Endothelial cell of umbilical vein (primary cell): ENCODE measurements around the gene OGDH. TPM values are rescaled to one million over a fixed set of nuclear protein-coding genes. Genes with fewer than 3 reads are reported as not detected.

Experiments
- BruUV-seq: library from RNA; stranded (reverse); fragments of 400-500 nt; replicated peaks from 2 replicates; lab custom pipeline; 2021; lab: Mats Ljungman, UMichigan
- CTCF ChIA-PET: fragments of 300-600, 350-600 bp; sonication (Branson Sonifier 250); formaldehyde crosslinking; loops from one replicate; lab custom pipeline; 2021; ENCODE audit warnings: antibody characterized with exemption, inconsistent platforms; lab: Charles Lee
- POLR2A ChIA-PET: fragments of 300-600, 350-600 bp; sonication (Branson Sonifier 250); formaldehyde crosslinking; loops from one replicate; lab custom pipeline; 2021; ENCODE audit warnings: antibody characterized with exemption, inconsistent platforms; lab: Charles Lee
- DNase-seq: peaks from one replicate; pipeline ENCODE4 v3.0.0-alpha.2; 2011; ENCODE audit warnings: low read depth, low spot score
- FAIRE-seq: peaks from 2 replicates; lab custom pipeline; 2011; peaks lifted over from hg19 to GRCh38; lab: Jason Lieb, UNC
- H2AFZ ChIP-seq: 2 replicates; pipeline ENCODE4 v1.6.0; 2012; ENCODE audit warnings: low read depth, low read length, control low read depth, inconsistent platforms
- H3K27ac ChIP-seq: 2 replicates; pipeline ENCODE4 v1.5.1; 2011; ENCODE audit warnings: low read depth, mild to moderate bottlenecking, control low read depth, low read length, moderate library complexity; ENCODE audit not compliant: insufficient read depth
- H3K27me3 ChIP-seq, 2 experiments: 2 replicates each; pipeline versions ENCODE4 v1.6.0 to v1.6.1; 2011; ENCODE audit warnings: low read length in 2 of 2, mixed read lengths in 1 of 2; ENCODE audit not compliant: control insufficient read depth in 2 of 2, insufficient read depth in 2 of 2
- H3K36me3 ChIP-seq, 2 experiments: 2 replicates in 1 of 2; 3 replicates in 1 of 2; pipeline ENCODE4 v1.5.1; 2011; ENCODE audit warnings: low read length in 2 of 2, mild to moderate bottlenecking in 1 of 2, moderate library complexity in 1 of 2; ENCODE audit not compliant: control insufficient read depth in 2 of 2, insufficient read depth in 2 of 2; ENCODE audit errors: extremely low read depth in 1 of 2
- H3K4me1 ChIP-seq: 3 replicates; pipeline ENCODE4 v1.5.1; 2011; ENCODE audit warnings: mild to moderate bottlenecking, low read length; ENCODE audit not compliant: control insufficient read depth, insufficient read depth; ENCODE audit errors: extremely low read depth
- H3K4me2 ChIP-seq: 2 replicates; pipeline ENCODE4 v1.6.1; 2011; ENCODE audit warnings: low read length, control low read depth, mixed read lengths; ENCODE audit not compliant: insufficient read depth
- H3K4me3 ChIP-seq, 3 experiments: fragments of 200-600 bp in 1 of 3; sonication (generic), shearing (Covaris generic) in 1 of 3; replicated peaks in 1 of 3; 2 replicates each; pipeline ENCODE4 v1.5.1; 2011 to 2016; ENCODE audit warnings: control low read depth in 3 of 3, low read length in 3 of 3, mild to moderate bottlenecking in 2 of 3, inconsistent platforms in 1 of 3, low read depth in 1 of 3, moderate library complexity in 1 of 3; ENCODE audit not compliant: insufficient read depth in 1 of 3
- H3K79me2 ChIP-seq: 2 replicates; pipeline ENCODE4 v1.6.0; 2012; ENCODE audit warnings: low read length, inconsistent platforms; ENCODE audit not compliant: control insufficient read depth, insufficient read depth
- H3K9ac ChIP-seq: replicated peaks from 2 replicates; pipeline ENCODE3; 2011; ENCODE audit warnings: low read length, control low read depth; ENCODE audit not compliant: insufficient read depth; ENCODE audit errors: extremely low read depth
- H3K9me1 ChIP-seq: replicated peaks from 3 replicates; pipeline ENCODE4 v1.6.0; 2011; ENCODE audit warnings: mild to moderate bottlenecking, low read length; ENCODE audit not compliant: control insufficient read depth, insufficient read depth; ENCODE audit errors: extremely low read depth
- H3K9me3 ChIP-seq: replicated peaks from 2 replicates; pipeline ENCODE4 v1.5.1; 2012; ENCODE audit warnings: low read length, inconsistent platforms; ENCODE audit not compliant: control insufficient read depth, insufficient read depth
- H4K20me1 ChIP-seq: replicated peaks from 2 replicates; pipeline ENCODE3; 2011; ENCODE audit warnings: mild to moderate bottlenecking, low read length; ENCODE audit not compliant: control insufficient read depth, insufficient read depth; ENCODE audit errors: extremely low read depth
- EZH2 ChIP-seq: IDR thresholded peaks from 2 replicates; pipeline ENCODE4 v1.6.1; 2012; ENCODE audit warnings: borderline replicate concordance, low read depth, mild to moderate bottlenecking, moderate library complexity, low read length, inconsistent platforms; ENCODE audit not compliant: severe bottlenecking
- FOS ChIP-seq: IDR thresholded peaks from 2 replicates; pipeline ENCODE4 v1.6.1; 2011; ENCODE audit warnings: mild to moderate bottlenecking, low read length, moderate library complexity, borderline replicate concordance; ENCODE audit not compliant: insufficient read depth
- GATA2 ChIP-seq: IDR thresholded peaks from 2 replicates; pipeline ENCODE4 v1.7.0; 2011; ENCODE audit warnings: low read depth, mild to moderate bottlenecking, moderate library complexity, mixed read lengths, low read length; ENCODE audit not compliant: insufficient read length, insufficient read depth
- JUN ChIP-seq: IDR thresholded peaks from 2 replicates; pipeline ENCODE4 v1.6.1; 2011; ENCODE audit warnings: borderline replicate concordance, low read depth; ENCODE audit not compliant: insufficient read length, insufficient read depth
- MAX ChIP-seq: IDR thresholded peaks from 2 replicates; pipeline ENCODE4 v1.6.1; 2011; ENCODE audit not compliant: insufficient read depth, insufficient read length
- POLR2A ChIP-seq: IDR thresholded peaks from 2 replicates; pipeline ENCODE4 v1.6.1; 2012; ENCODE audit warnings: low read depth, mild to moderate bottlenecking, control low read depth, low read length
- POLR2AphosphoS5 ChIP-seq: IDR thresholded peaks from 2 replicates; pipeline ENCODE4 v1.6.1; 2012; ENCODE audit warnings: low read depth, mild to moderate bottlenecking, control low read depth, low read length, moderate library complexity; ENCODE audit not compliant: insufficient read depth
- dilution Hi-C: fragments of 300-500 bp; cut with MboI; formaldehyde crosslinking; loops from one replicate; pipeline ENCODE4 v1.15.0; 2019; ENCODE audit warnings: low sequenced_read_pairs; ENCODE audit not compliant: extremely low pct_ligation_motif_present
- intact Hi-C: fragments of 100-400 bp; cut with micrococcal nuclease; formaldehyde crosslinking; loops from one replicate; pipeline ENCODE4 v1.10.0; 2022
- polyA plus RNA-seq, 4 experiments: library from polyadenylated mRNA; depleted of rRNA in 3 of 4; stranded (reverse) in 3 of 4; unstranded in 1 of 4; fragments of >200 nt; gene quantifications; 2 replicates each; pipeline versions ENCODE4 v1.2.1 to v1.2.3, GENCODE V29; 2011 to 2012; ENCODE audit warnings: missing spikeins in 1 of 4
- total RNA-seq: library from RNA; stranded (reverse); gene quantifications from 2 replicates; pipeline ENCODE4 v1.2.3, GENCODE V29; 2021
- TF ChIP-seq, protein P1 (sequence below), 2 donors: IDR thresholded peaks; 1 replicate in 1 of 2; 2 replicates in 1 of 2; pipeline ENCODE4 v1.5.1; 2011; ENCODE audit warnings: low read length in 2 of 2, mild to moderate bottlenecking in 2 of 2, moderate library complexity in 2 of 2, control low read depth in 1 of 2, inconsistent platforms in 1 of 2, low read depth in 1 of 2; ENCODE audit not compliant: insufficient read depth in 1 of 2; ENCODE audit errors: extremely low read depth in 1 of 2

The OGDH gene
- total and polyA plus RNA-seq, 2 donors (not counting 3 experiments of a cell fraction or from before 2014, with no cell fraction given), result 88.9 to 92.9 TPM

DNA sequence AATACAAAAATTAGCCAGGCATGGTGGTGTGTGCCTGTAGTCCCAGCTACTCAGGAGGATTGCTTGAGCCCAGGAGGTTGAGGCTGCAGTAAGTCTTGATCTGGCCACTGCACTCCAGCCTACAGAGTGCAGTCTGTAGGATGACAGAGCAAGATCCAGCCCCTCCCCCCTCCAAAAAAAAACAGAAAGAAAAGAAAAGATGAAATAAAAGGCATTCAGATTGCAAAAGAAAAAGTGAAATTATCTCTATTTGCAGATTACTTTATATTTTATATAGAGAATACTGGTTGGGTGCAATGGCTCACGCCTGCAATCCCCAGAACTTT is 121.5 kb downstream of the OGDH start:
- Histone ChIP-seq H4K20me1 (no peaks in the 10 kb centered on the region), H3K4me3 (no peak overlapping the region), H3K79me2 (no peaks in the 10 kb centered on the region), H3K9me1 (no peaks in the 10 kb centered on the region), H2AFZ (peak overlapping the region; percentile 75), H3K9me3 (no peaks in the 10 kb centered on the region), H3K4me2 (no peak overlapping the region), H3K4me1 (peaks cover 16% of the 10 kb centered on the region), H3K27ac (peak overlapping the region; percentile 67), H3K9ac (no peak overlapping the region), H3K36me3 (no peaks in the 10 kb centered on the region), H3K27me3 (no peaks in the 10 kb centered on the region)
- ChIA-PET CTCF (no interaction called here), POLR2A (no interaction called here)
- TF ChIP-seq EZH2 (no peak), MAX (no peak), FOS (no peak), JUN (no peak), GATA2 (no peak), POLR2A (no peak), POLR2AphosphoS5 (no peak)
- TF ChIP-seq, protein P1, sequence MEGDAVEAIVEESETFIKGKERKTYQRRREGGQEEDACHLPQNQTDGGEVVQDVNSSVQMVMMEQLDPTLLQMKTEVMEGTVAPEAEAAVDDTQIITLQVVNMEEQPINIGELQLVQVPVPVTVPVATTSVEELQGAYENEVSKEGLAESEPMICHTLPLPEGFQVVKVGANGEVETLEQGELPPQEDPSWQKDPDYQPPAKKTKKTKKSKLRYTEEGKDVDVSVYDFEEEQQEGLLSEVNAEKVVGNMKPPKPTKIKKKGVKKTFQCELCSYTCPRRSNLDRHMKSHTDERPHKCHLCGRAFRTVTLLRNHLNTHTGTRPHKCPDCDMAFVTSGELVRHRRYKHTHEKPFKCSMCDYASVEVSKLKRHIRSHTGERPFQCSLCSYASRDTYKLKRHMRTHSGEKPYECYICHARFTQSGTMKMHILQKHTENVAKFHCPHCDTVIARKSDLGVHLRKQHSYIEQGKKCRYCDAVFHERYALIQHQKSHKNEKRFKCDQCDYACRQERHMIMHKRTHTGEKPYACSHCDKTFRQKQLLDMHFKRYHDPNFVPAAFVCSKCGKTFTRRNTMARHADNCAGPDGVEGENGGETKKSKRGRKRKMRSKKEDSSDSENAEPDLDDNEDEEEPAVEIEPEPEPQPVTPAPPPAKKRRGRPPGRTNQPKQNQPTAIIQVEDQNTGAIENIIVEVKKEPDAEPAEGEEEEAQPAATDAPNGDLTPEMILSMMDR (IDR thresholded peaks at IDR 0.05; ENCODE audit: extremely low read depth in 1 of 2, insufficient read depth in 1 of 2, low read depth in 1 of 2, low read length in 2 of 2), result no peak
- DNase-seq (no peak), FAIRE-seq (no peak)
- dilution Hi-C loops (no loop called here), intact Hi-C loops (loop anchor here (1.0 to 2.0 kb wide), 5 partner anchors 7 to 122 kb away; partner anchors contain the start of genes OGDH, PPIA and ZMIZ2)
- no TSS peak for BruUV-seq
